Neuronal stem cell (in vitro differentiated cells): ENCODE measurements around the gene RPS6KA6. TPM values are rescaled to one million over a fixed set of nuclear protein-coding genes. Genes with fewer than 3 reads are reported as not detected.

Source experiments
- small RNA-seq: library from polyadenylated mRNA; stranded (forward); fragments of <200 nt; extraction: miRNeasy Mini kit (QIAGEN cat#:217004); gene quantifications from one replicate; pipeline ENCODE3, GENCODE V24; 2013; ENCODE audit not compliant: insufficient read depth

The RPS6KA6 gene

Small RNAs within 50 kb of the gene (small RNA-seq; reads per million reads assigned to genes)
- not detected for gene MIR548I4
